HCT116 (cell line): ENCODE results near the gene TCF23.

ENCODE experiments used
- CTCF ChIP-seq, 3 experiments: fragments of 200-600 bp in 1 of 3; sonication (generic) in 1 of 3; IDR thresholded peaks in 2 of 3; conservative IDR thresholded peaks in 1 of 3; 2 replicates each; pipeline ENCODE4 v1.5.1; 2012 to 2017; ENCODE audit warnings: low read depth in 2 of 3, low read length in 2 of 3, antibody characterized with exemption in 1 of 3, borderline replicate concordance in 1 of 3, control low read depth in 1 of 3, mild to moderate bottlenecking in 1 of 3, mixed read lengths in 1 of 3, mixed run types in 1 of 3, moderate library complexity in 1 of 3; ENCODE audit not compliant: insufficient read depth in 1 of 3
- ELF1 ChIP-seq: IDR thresholded peaks from 2 replicates; pipeline ENCODE4 v1.6.1; 2012; ENCODE audit warnings: low read depth, borderline replicate concordance
- EZH2 ChIP-seq: fragments of 200-600 bp; sonication (generic); IDR thresholded peaks from 2 replicates; pipeline ENCODE4 v1.6.1; 2017; ENCODE audit warnings: antibody characterized with exemption, mixed run types
- POLR2AphosphoS5 ChIP-seq: IDR thresholded peaks from 2 replicates; pipeline ENCODE4 v1.6.1; 2011; ENCODE audit warnings: mild to moderate bottlenecking, low read depth, low read length, moderate library complexity
- REST ChIP-seq: IDR thresholded peaks from 2 replicates; pipeline ENCODE4 v1.6.1; 2012; ENCODE audit warnings: low read depth
- SIN3A ChIP-seq: IDR thresholded peaks from 2 replicates; pipeline ENCODE4 v1.6.1; 2012; ENCODE audit warnings: low read depth
- YY1 ChIP-seq: IDR thresholded peaks from 2 replicates; pipeline ENCODE4 v1.6.1; 2011; ENCODE audit warnings: low read length, low read depth, moderate library complexity, mild to moderate bottlenecking; ENCODE audit not compliant: insufficient replicate concordance; ENCODE audit errors: extremely low read depth
- ZBTB33 ChIP-seq: IDR thresholded peaks from 2 replicates; pipeline ENCODE4 v1.6.1; 2011; ENCODE audit warnings: mild to moderate bottlenecking, low read length, moderate library complexity; ENCODE audit not compliant: insufficient replicate concordance; ENCODE audit errors: extremely low read depth

GRCh38 chr2:27204566-27204965 lies 55.8 kb downstream of the TCF23 start:
- TF ChIP-seq CTCF (IDR thresholded peaks at IDR 0.05 in 2 of 3, conservative IDR thresholded peaks at IDR 0.05 in 1 of 3; ENCODE audit: borderline replicate concordance in 1 of 3, insufficient read depth in 1 of 3, low read depth in 2 of 3, low read length in 2 of 3) (no peak), SIN3A (no peak), ZBTB33 (no peak), EZH2 (no peak), REST (no peak), POLR2AphosphoS5 (no peak), ELF1 (no peak), YY1 (no peak)
